DND-41 (cell line): Measurements from ENCODE around the gene ASIC4.

Source experiments
- EZH2 ChIP-seq: IDR thresholded peaks from 3 replicates; pipeline ENCODE4 v1.6.1; 2012; ENCODE audit warnings: borderline replicate concordance, low read depth, mild to moderate bottlenecking, moderate library complexity, low read length, inconsistent platforms; ENCODE audit not compliant: severe bottlenecking
- TF ChIP-seq, protein P1 (sequence below): IDR thresholded peaks from 2 replicates; pipeline ENCODE4 v1.5.1; 2012; ENCODE audit warnings: borderline replicate concordance, low read length, moderate library complexity, mild to moderate bottlenecking; ENCODE audit not compliant: poor library complexity, severe bottlenecking; ENCODE audit errors: extremely low read depth

DNA sequence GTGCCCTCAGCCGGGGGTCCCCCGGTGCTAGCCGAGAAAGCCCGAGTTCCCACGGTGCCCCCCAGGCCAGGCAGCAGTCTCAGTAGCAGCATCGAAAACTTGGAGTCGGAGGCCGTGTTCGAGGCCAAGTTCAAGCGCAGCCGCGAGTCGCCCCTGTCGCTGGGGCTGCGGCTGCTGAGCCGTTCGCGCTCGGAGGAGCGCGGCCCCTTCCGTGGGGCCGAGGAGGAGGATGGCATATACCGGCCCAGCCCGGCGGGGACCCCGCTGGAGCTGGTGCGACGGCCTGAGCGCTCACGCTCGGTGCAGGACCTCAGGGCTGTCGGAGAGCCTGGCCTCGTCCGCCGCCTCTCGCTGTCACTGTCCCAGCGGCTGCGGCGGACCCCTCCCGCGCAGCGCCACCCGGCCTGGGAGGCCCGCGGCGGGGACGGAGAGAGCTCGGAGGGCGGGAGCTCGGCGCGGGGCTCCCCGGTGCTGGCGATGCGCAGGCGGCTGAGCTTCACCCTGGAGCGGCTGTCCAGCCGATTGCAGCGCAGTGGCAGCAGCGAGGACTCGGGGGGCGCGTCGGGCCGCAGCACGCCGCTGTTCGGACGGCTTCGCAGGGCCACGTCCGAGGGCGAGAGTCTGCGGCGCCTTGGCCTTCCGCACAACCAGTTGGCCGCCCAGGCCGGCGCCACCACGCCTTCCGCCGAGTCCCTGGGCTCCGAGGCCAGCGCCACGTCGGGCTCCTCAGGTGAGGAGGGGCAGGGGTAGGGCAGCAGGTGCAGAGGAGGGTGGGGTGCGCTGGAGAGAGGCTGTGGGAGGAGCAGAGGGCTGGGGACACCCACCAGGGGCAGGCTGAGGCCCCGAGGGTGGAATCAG lies 29.7 kb upstream of the ASIC4 start:
- TF ChIP-seq, protein P1, sequence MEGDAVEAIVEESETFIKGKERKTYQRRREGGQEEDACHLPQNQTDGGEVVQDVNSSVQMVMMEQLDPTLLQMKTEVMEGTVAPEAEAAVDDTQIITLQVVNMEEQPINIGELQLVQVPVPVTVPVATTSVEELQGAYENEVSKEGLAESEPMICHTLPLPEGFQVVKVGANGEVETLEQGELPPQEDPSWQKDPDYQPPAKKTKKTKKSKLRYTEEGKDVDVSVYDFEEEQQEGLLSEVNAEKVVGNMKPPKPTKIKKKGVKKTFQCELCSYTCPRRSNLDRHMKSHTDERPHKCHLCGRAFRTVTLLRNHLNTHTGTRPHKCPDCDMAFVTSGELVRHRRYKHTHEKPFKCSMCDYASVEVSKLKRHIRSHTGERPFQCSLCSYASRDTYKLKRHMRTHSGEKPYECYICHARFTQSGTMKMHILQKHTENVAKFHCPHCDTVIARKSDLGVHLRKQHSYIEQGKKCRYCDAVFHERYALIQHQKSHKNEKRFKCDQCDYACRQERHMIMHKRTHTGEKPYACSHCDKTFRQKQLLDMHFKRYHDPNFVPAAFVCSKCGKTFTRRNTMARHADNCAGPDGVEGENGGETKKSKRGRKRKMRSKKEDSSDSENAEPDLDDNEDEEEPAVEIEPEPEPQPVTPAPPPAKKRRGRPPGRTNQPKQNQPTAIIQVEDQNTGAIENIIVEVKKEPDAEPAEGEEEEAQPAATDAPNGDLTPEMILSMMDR, result no peak
- no peak for TF ChIP-seq EZH2
